Panc1 (cell line): ENCODE measurements around the gene METRN. TPM values are rescaled to one million over a fixed set of nuclear protein-coding genes. Genes with fewer than 3 reads are reported as not detected.

ENCODE experiments used
- ATAC-seq: fragments of 200-7000 bp; cut with Tn5 transposase; 2 replicates; pipeline ENCODE4 v1.9.1; 2020; ENCODE audit warnings: mild to moderate bottlenecking, moderate library complexity
- BruUV-seq: library from RNA; stranded (reverse); fragments of 400-500 nt; replicated peaks from 2 replicates; lab custom pipeline; 2021; lab: Mats Ljungman, UMichigan
- CTCF ChIA-PET: fragments of 300-600 bp; sonication (Branson Sonifier 250); formaldehyde crosslinking; loops from one replicate; lab custom pipeline; 2022; ENCODE audit warnings: antibody characterized with exemption; lab: Charles Lee
- POLR2A ChIA-PET: fragments of 300-600 bp; sonication (Branson Sonifier 250); formaldehyde crosslinking; loops from one replicate; lab custom pipeline; 2022; ENCODE audit warnings: antibody characterized with exemption; lab: Charles Lee
- DNase-seq: peaks from one replicate; pipeline ENCODE4 v3.0.0-alpha.2; 2010; ENCODE audit warnings: low read depth, low spot score
- H3K27ac ChIP-seq: 2 replicates; pipeline ENCODE4 v1.5.1; 2011; ENCODE audit warnings: mild to moderate bottlenecking, low read length, inconsistent platforms
- H3K27me3 ChIP-seq: fragments of 200-500 bp; sonication (Bioruptor generic); 2 replicates; pipeline ENCODE4 v1.6.0; 2014; ENCODE audit warnings: low read length, inconsistent platforms; ENCODE audit not compliant: control insufficient read depth, insufficient read depth
- H3K36me3 ChIP-seq: fragments of 200-500 bp; sonication (Bioruptor generic); 2 replicates; pipeline ENCODE4 v1.5.1; 2014; ENCODE audit warnings: inconsistent platforms, mild to moderate bottlenecking, low read length, moderate library complexity; ENCODE audit not compliant: control insufficient read depth, insufficient read depth
- H3K4me1 ChIP-seq: 2 replicates; pipeline ENCODE4 v1.5.1; 2011; ENCODE audit warnings: inconsistent platforms, mild to moderate bottlenecking, low read length, moderate library complexity; ENCODE audit not compliant: control insufficient read depth, insufficient read depth
- H3K4me3 ChIP-seq, 2 experiments: 2 replicates each; pipeline ENCODE4 v1.5.1; 2011 to 2012; ENCODE audit warnings: low read depth in 2 of 2, low read length in 2 of 2, mild to moderate bottlenecking in 2 of 2, inconsistent platforms in 1 of 2, moderate library complexity in 1 of 2
- H3K9me3 ChIP-seq: fragments of 200-500 bp; sonication (Bioruptor generic); 2 replicates; pipeline ENCODE4 v1.5.1; 2014; ENCODE audit warnings: low read depth, mild to moderate bottlenecking, inconsistent platforms, low read length, moderate library complexity; ENCODE audit not compliant: control insufficient read depth, insufficient read depth
- CTCF ChIP-seq: fragments of 450-650 bp; IDR thresholded peaks from 2 replicates; pipeline ENCODE4 v1.5.1; 2017; ENCODE audit warnings: mild to moderate bottlenecking
- POLR2AphosphoS5 ChIP-seq: IDR thresholded peaks from 2 replicates; pipeline ENCODE4 v1.6.1; 2012; ENCODE audit warnings: mild to moderate bottlenecking, low read depth, low read length, moderate library complexity
- REST ChIP-seq, 2 experiments: IDR thresholded peaks; 2 replicates each; pipeline ENCODE4 v1.6.1; 2011 to 2012; ENCODE audit warnings: low read depth in 2 of 2, control low read depth in 1 of 2, low read length in 1 of 2, mild to moderate bottlenecking in 1 of 2, moderate library complexity in 1 of 2; ENCODE audit not compliant: insufficient read depth in 1 of 2
- SIN3A ChIP-seq: IDR thresholded peaks from 2 replicates; pipeline ENCODE4 v1.6.1; 2012; ENCODE audit warnings: low read depth, mild to moderate bottlenecking, low read length, moderate library complexity, borderline replicate concordance; ENCODE audit not compliant: insufficient read depth
- TCF7L2 ChIP-seq: IDR thresholded peaks from 2 replicates; pipeline ENCODE4 v1.6.1; 2011; ENCODE audit warnings: mild to moderate bottlenecking, low read depth, low read length, inconsistent platforms
- in situ Hi-C: cut with HindIII; loops from 2 replicates; pipeline ENCODE4 v1.10.0; 2016; ENCODE audit warnings: low sequenced_read_pairs, low pct_unique_long_range_greater_than_20kb
- intact Hi-C: fragments of 100-400 bp; cut with micrococcal nuclease; formaldehyde crosslinking; loops from one replicate; pipeline ENCODE4 v1.10.0; 2022; ENCODE audit not compliant: unreplicated experiment
- total RNA-seq: library from RNA; stranded (reverse); gene quantifications from one replicate; pipeline ENCODE4 v1.2.1, GENCODE V29; 2021; ENCODE audit not compliant: unreplicated experiment

Gene METRN
- total RNA-seq, 1 experiment from 2014 or later = 407 TPM

- ChIA-PET POLR2A (no interaction called here), CTCF (interaction anchor here (1.3 kb wide), 1 partner anchor 21 kb away, joined by 4 read pairs; no protein-coding TSS in a partner anchor)
- ATAC-seq = peak; percentile 31; the same call in 1 of the 2 replicates
- no peaks in the 10 kb centered on the region for H3K27me3 ChIP-seq
- no TSS peak for BruUV-seq
- no peaks in the 10 kb centered on the region for H3K9me3 ChIP-seq
- no peak overlapping the region for H3K27ac ChIP-seq
- H3K4me3 ChIP-seq = no peak overlapping the region
- DNase-seq = no peak
- intact Hi-C loops (no loop called here), in situ Hi-C loops (no loop called here)
- peaks cover 2% of the 10 kb centered on the region for H3K36me3 ChIP-seq
- no peaks in the 10 kb centered on the region; the same call in 1 of the 2 replicates for H3K4me1 ChIP-seq
- TF ChIP-seq CTCF (peak; percentile 86), POLR2AphosphoS5 (no peak), SIN3A (no peak)
These were observed 18.7 kb downstream of the METRN start for GRCh38 chr16:733382-734207.

GRCh38 chr16:734208-734980 lies 19.5 kb downstream of the METRN start:
- no peaks in the 10 kb centered on the region for H3K27me3 ChIP-seq
- CTCF ChIA-PET = interaction anchor here (0.6 kb wide), 1 partner anchor 51 kb away, joined by 3 read pairs; no protein-coding TSS in a partner anchor
- no peak overlapping the region for H3K27ac ChIP-seq
- H3K9me3 ChIP-seq = no peaks in the 10 kb centered on the region
- no TSS peak for BruUV-seq
- ATAC-seq (no peak), DNase-seq (no peak)
- H3K4me3 ChIP-seq = no peak overlapping the region
- in situ Hi-C loops = no loop called here
- TF ChIP-seq POLR2AphosphoS5 = no peak
- TF ChIP-seq TCF7L2 = no peak
- peaks cover under 1% of the 10 kb centered on the region; the same call in 1 of the 2 replicates for H3K4me1 ChIP-seq
- H3K36me3 ChIP-seq = peaks cover 2% of the 10 kb centered on the region
- POLR2A ChIA-PET = no interaction called here
- intact Hi-C loops = no loop called here

GRCh38 chr16:734981-735881 lies 20.3 kb downstream of the METRN start:
- in situ Hi-C loops (no loop called here), intact Hi-C loops (no loop called here)
- no peak for TF ChIP-seq REST (IDR thresholded peaks at IDR 0.05; ENCODE audit: insufficient read depth in 1 of 2, low read depth in 2 of 2, low read length in 1 of 2)
- TF ChIP-seq TCF7L2 = no peak
- TF ChIP-seq POLR2AphosphoS5 = no peak
- no peak for TF ChIP-seq SIN3A
- TF ChIP-seq CTCF = no peak
- no peak for DNase-seq
- Histone ChIP-seq H3K36me3 (peaks cover 5% of the 10 kb centered on the region), H3K27me3 (no peaks in the 10 kb centered on the region), H3K4me1 (peaks cover 8% of the 10 kb centered on the region; the same call in 1 of the 2 replicates), H3K9me3 (no peaks in the 10 kb centered on the region), H3K27ac (no peak overlapping the region), H3K4me3 (no peak overlapping the region)
- ChIA-PET POLR2A (no interaction called here), CTCF (interaction anchor here (0.6 kb wide), 1 partner anchor 50 kb away, joined by 3 read pairs; no protein-coding TSS in a partner anchor)
- ATAC-seq = no peak
- BruUV-seq = no TSS peak
